GM19324 (cell line): ENCODE measurements around the gene TTC16.

Source experiments
- ATAC-seq: cut with Tn5 transposase; IDR thresholded peaks from one replicate; pipeline ENCODE4 v1.9.1; 2021; ENCODE audit warnings: mild to moderate bottlenecking, moderate library complexity; ENCODE audit not compliant: unreplicated experiment, low FRiP score

Gene TTC16

GRCh38 chr9:127761491-127761956 lies 45.6 kb downstream of the TTC16 start:
- ATAC-seq = no peak

- ATAC-seq = no peak
Measured at GRCh38 chr9:127762111-127762676, 46.3 kb downstream of the TTC16 start.

- ATAC-seq = no peak
Measured at GRCh38 chr9:127763918-127764384, 48.1 kb downstream of the TTC16 start.

GRCh38 chr9:127765418-127765817 lies 49.5 kb downstream of the TTC16 start:
- ATAC-seq = no peak

- no peak for ATAC-seq
Measured at GRCh38 chr9:127767410-127767809, 51.5 kb downstream of the TTC16 start.

GRCh38 chr9:127767909-127768331 lies 52.0 kb downstream of the TTC16 start:
- no peak for ATAC-seq

GRCh38 chr9:127768698-127769097 lies 52.8 kb downstream of the TTC16 start:
- ATAC-seq = no peak

- no peak for ATAC-seq
Measured at GRCh38 chr9:127769101-127769500, 53.2 kb downstream of the TTC16 start.

GRCh38 chr9:127769929-127770582 lies 54.2 kb downstream of the TTC16 start:
- no peak for ATAC-seq

- ATAC-seq = no peak
Measured at GRCh38 chr9:127770583-127770904, 54.7 kb downstream of the TTC16 start.

- ATAC-seq = peak; percentile 90
Measured at GRCh38 chr9:127770905-127771569, 55.2 kb downstream of the TTC16 start.

GRCh38 chr9:127771570-127772189 lies 55.8 kb downstream of the TTC16 start:
- no peak for ATAC-seq

- no peak for ATAC-seq
Measured at GRCh38 chr9:127772603-127773002, 56.7 kb downstream of the TTC16 start.

GRCh38 chr9:127773272-127773671 lies 57.4 kb downstream of the TTC16 start:
- ATAC-seq = no peak

- ATAC-seq = no peak
Measured at GRCh38 chr9:127773981-127774380, 58.1 kb downstream of the TTC16 start.

GRCh38 chr9:127776195-127776923 lies 60.5 kb downstream of the TTC16 start:
- no peak for ATAC-seq

- no peak for ATAC-seq
Measured at GRCh38 chr9:127776924-127777289, 61.0 kb downstream of the TTC16 start.

GRCh38 chr9:127777368-127777980 lies 61.6 kb downstream of the TTC16 start:
- no peak for ATAC-seq

GRCh38 chr9:127778280-127779135 lies 62.6 kb downstream of the TTC16 start, which contains the start of gene SH2D3C:
Gene SH2D3C (minus strand): TSS chr9:127778666. CDS start chr9:127778627, 39 bp downstream.
- peak; percentile 44 for ATAC-seq
